Measurements from ENCODE around the gene MPG. TPM values are rescaled to one million over a fixed set of nuclear protein-coding genes. Genes with fewer than 3 reads are reported as not detected.

MPG gene
- total RNA-seq, 1 donor from 2014 or later: 43.4 TPM

- no peak for DNase-seq (ENCODE audit: low spot score in 2 of 2, unreplicated experiment in 2 of 2)
- Mint-ChIP-seq H3K9me3 (no peaks in the 10 kb centered on the region), H3K36me3 (peaks cover 19% of the 10 kb centered on the region), H3K4me3 (no peak overlapping the region), H3K4me1 (no peaks in the 10 kb centered on the region), H3K27me3 (ENCODE audit: low read depth) (no peaks in the 10 kb centered on the region), H3K27ac (no peak overlapping the region)
- no peak for TF ChIP-seq CTCF (IDR thresholded peaks at IDR 0.05; ENCODE audit: unreplicated experiment)
Measured at GRCh38 chr16:88613-89012, 10.6 kb downstream of the MPG start.

- no peaks in the 10 kb centered on the region for H3K4me1 Mint-ChIP-seq
- TF ChIP-seq CTCF (IDR thresholded peaks at IDR 0.05; ENCODE audit: unreplicated experiment): no peak
- DNase-seq (ENCODE audit: low spot score in 2 of 2, unreplicated experiment in 2 of 2): no peak
- no peaks in the 10 kb centered on the region for H3K27me3 Mint-ChIP-seq (ENCODE audit: low read depth)
- no peaks in the 10 kb centered on the region for H3K9me3 Mint-ChIP-seq
- peaks cover 15% of the 10 kb centered on the region for H3K36me3 Mint-ChIP-seq
- no peak overlapping the region for H3K4me3 Mint-ChIP-seq
- H3K27ac Mint-ChIP-seq: no peak overlapping the region
Measured at GRCh38 chr16:89391-90302, 11.6 kb downstream of the MPG start.

- H3K27ac Mint-ChIP-seq: no peak overlapping the region
- H3K4me3 Mint-ChIP-seq: no peak overlapping the region
- TF ChIP-seq CTCF (IDR thresholded peaks at IDR 0.05; ENCODE audit: unreplicated experiment): no peak
Measured at GRCh38 chr16:91484-91883, 13.5 kb downstream of the MPG start.

GRCh38 chr16:92431-93339 is 14.7 kb downstream of the MPG start:
- H3K36me3 Mint-ChIP-seq: peaks cover 14% of the 10 kb centered on the region
- H3K27me3 Mint-ChIP-seq (ENCODE audit: low read depth): no peaks in the 10 kb centered on the region
- no peak overlapping the region for H3K27ac Mint-ChIP-seq
- H3K4me1 Mint-ChIP-seq: peaks cover 2% of the 10 kb centered on the region
- H3K9me3 Mint-ChIP-seq: no peaks in the 10 kb centered on the region
- no peak for DNase-seq (ENCODE audit: low spot score in 2 of 2, unreplicated experiment in 2 of 2)
- no peak overlapping the region for H3K4me3 Mint-ChIP-seq
- TF ChIP-seq CTCF (IDR thresholded peaks at IDR 0.05; ENCODE audit: unreplicated experiment): no peak

More at GRCh38 chr16:91484-91883, 13.5 kb downstream of the MPG start:
- Mint-ChIP-seq H3K36me3 (peaks cover 14% of the 10 kb centered on the region), H3K9me3 (no peaks in the 10 kb centered on the region), H3K27me3 (ENCODE audit: low read depth) (no peaks in the 10 kb centered on the region), H3K4me1 (no peaks in the 10 kb centered on the region)
- no peak for DNase-seq (ENCODE audit: low spot score in 2 of 2, unreplicated experiment in 2 of 2)

- H3K9me3 Mint-ChIP-seq: no peaks in the 10 kb centered on the region
- H3K27ac Mint-ChIP-seq: no peak overlapping the region
Measured at GRCh38 chr16:94918-95265, 16.9 kb downstream of the MPG start.

More at GRCh38 chr16:94918-95265, 16.9 kb downstream of the MPG start:
- DNase-seq (ENCODE audit: low spot score in 2 of 2, unreplicated experiment in 2 of 2): no peak
- H3K4me3 Mint-ChIP-seq: no peak overlapping the region
- peaks cover 2% of the 10 kb centered on the region for H3K4me1 Mint-ChIP-seq
- H3K36me3 Mint-ChIP-seq: peaks cover 12% of the 10 kb centered on the region
- TF ChIP-seq CTCF (IDR thresholded peaks at IDR 0.05; ENCODE audit: unreplicated experiment): no peak
- no peaks in the 10 kb centered on the region for H3K27me3 Mint-ChIP-seq (ENCODE audit: low read depth)
